Left lung (tissue), 10 donors: ENCODE data around the gene TET3. TPM values are rescaled to one million over a fixed set of nuclear protein-coding genes. Genes with fewer than 3 reads are reported as not detected.

Source experiments
- ATAC-seq: fragments of 200-7000 bp; cut with Tn5 transposase; one replicate; pipeline ENCODE4 v1.9.1; 2020; ENCODE audit warnings: moderate library complexity
- DNase-seq, 4 donors: peaks; one replicate each; pipeline ENCODE4 v3.0.0-alpha.2; 2013 to 2020
- H3K27ac ChIP-seq, 2 donors: fragments of 200-600 bp; sonication (generic) in 1 of 2; one replicate each; pipeline versions ENCODE4 v1.5.0 to v1.8.0; 2020 to 2021
- H3K27me3 ChIP-seq, 2 donors: fragments of 200-600 bp; sonication (generic) in 1 of 2; one replicate each; pipeline versions ENCODE4 v1.5.0 to v1.8.0; 2020 to 2021
- H3K36me3 ChIP-seq, 2 donors: fragments of 200-600 bp; sonication (generic) in 1 of 2; one replicate each; pipeline versions ENCODE4 v1.5.0 to v1.8.0; 2020 to 2021
- H3K4me1 ChIP-seq, 2 donors: fragments of 200-600 bp; one replicate each; pipeline ENCODE4 v1.8.0; 2021
- H3K4me3 ChIP-seq, 2 donors: fragments of 200-600 bp; sonication (generic) in 1 of 2; one replicate each; pipeline versions ENCODE4 v1.5.0 to v1.8.0; 2020 to 2021; ENCODE audit warnings: mild to moderate bottlenecking in 1 of 2
- H3K9me3 ChIP-seq, 2 donors: fragments of 200-600 bp; sonication (generic) in 1 of 2; one replicate each; pipeline versions ENCODE4 v1.5.0 to v1.8.0; 2020 to 2021
- intact Hi-C, 2 donors: fragments of 100-400 bp; cut with DNase I; formaldehyde crosslinking; loops; one replicate each; pipeline versions ENCODE4 v1.11.2 to v1.14.2; 2022
- polyA plus RNA-seq, 6 donors: library from polyadenylated mRNA; unstranded; fragments of 120-200 nt; gene quantifications; one replicate each; pipeline ENCODE4 v1.2.1, GENCODE V29; 2013; ENCODE audit not compliant: insufficient read length in 6 of 6
- total RNA-seq, 2 donors: library from RNA; stranded (reverse); fragmentation: NEBNext Ultra II Directional; extraction: Animal tissue kit (Norgen Biotek cat#: 25700); gene quantifications; one replicate each; pipeline ENCODE4 v1.2.1, GENCODE V29; 2021
- TF ChIP-seq, protein P1 (sequence below), 2 donors: fragments of 200-600 bp; sonication (generic) in 1 of 2; IDR thresholded peaks; one replicate each; pipeline versions ENCODE4 v1.5.0 to v1.8.0; 2021; ENCODE audit warnings: antibody characterized with exemption in 2 of 2
- donor health status: DM: no; HTN: yes; CAD: no.
- donor health status: DM: no; HTN: no; CAD: no.

The TET3 gene
- total and polyA plus RNA-seq, 8 donors: 16.6 to 32.1 (median 19.7) TPM

DNA sequence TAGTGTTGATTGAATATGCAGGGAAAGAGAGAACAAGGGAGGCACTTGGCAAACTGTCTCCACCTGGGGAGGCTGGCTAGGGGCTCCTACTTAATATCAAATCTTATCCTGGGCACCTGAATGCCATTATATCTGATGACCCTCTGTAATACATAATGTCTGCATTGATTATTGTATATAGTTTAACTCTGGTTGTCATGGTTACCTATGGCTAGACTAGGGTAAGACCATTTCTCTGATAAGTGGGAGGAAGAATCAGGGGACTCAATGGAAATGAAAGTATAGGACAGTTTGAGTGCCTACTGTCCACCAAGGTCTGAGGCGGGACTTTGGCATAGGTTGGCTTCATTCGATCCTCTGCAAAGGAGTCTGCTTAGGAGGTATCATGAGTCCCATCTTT is 7.2 kb upstream of the TET3 start:
- Histone ChIP-seq H3K27ac (no peak overlapping the region), H3K36me3 (no peaks in the 10 kb centered on the region), H3K9me3 (no peaks in the 10 kb centered on the region), H3K4me3 (no peak overlapping the region), H3K4me1 (peaks cover 18 to 51% of the 10 kb centered on the region in 2 donors), H3K27me3 (no peaks in the 10 kb centered on the region)
- TF ChIP-seq, protein P1, sequence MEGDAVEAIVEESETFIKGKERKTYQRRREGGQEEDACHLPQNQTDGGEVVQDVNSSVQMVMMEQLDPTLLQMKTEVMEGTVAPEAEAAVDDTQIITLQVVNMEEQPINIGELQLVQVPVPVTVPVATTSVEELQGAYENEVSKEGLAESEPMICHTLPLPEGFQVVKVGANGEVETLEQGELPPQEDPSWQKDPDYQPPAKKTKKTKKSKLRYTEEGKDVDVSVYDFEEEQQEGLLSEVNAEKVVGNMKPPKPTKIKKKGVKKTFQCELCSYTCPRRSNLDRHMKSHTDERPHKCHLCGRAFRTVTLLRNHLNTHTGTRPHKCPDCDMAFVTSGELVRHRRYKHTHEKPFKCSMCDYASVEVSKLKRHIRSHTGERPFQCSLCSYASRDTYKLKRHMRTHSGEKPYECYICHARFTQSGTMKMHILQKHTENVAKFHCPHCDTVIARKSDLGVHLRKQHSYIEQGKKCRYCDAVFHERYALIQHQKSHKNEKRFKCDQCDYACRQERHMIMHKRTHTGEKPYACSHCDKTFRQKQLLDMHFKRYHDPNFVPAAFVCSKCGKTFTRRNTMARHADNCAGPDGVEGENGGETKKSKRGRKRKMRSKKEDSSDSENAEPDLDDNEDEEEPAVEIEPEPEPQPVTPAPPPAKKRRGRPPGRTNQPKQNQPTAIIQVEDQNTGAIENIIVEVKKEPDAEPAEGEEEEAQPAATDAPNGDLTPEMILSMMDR (IDR thresholded peaks at IDR 0.05): no peak
- intact Hi-C loops: no loop called here
- no peak for ATAC-seq
- DNase-seq: no peak

DNA sequence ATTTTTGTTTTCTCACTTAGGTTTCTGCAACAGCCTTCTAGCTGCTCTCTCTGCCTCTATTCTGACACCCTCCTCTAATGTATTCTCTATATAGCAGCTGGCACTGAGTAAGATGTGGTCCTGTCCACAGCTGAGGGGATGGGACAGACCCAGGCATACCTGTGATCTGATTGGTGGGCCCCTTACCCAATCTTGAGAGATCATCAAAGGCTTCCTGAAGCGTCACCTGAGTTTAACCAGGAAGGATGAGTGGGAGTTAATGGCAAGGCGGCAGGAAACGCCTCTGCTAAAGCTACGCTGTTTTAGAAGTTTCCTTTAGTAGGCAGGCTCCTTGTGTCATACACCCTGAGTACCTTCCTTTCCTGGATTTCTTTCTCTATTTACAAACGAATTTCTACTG is 5.7 kb upstream of the TET3 start:
- Histone ChIP-seq H3K9me3 (no peaks in the 10 kb centered on the region), H3K36me3 (no peaks in the 10 kb centered on the region), H3K27ac (peak overlapping the region in 1 of 2 donors; percentile 69), H3K27me3 (no peaks in the 10 kb centered on the region), H3K4me1 (peaks cover 21 to 57% of the 10 kb centered on the region in 2 donors), H3K4me3 (no peak overlapping the region)
- no peak for ATAC-seq
- TF ChIP-seq, protein P1 (IDR thresholded peaks at IDR 0.05): no peak
- intact Hi-C loops: no loop called here
- no peak for DNase-seq

DNA sequence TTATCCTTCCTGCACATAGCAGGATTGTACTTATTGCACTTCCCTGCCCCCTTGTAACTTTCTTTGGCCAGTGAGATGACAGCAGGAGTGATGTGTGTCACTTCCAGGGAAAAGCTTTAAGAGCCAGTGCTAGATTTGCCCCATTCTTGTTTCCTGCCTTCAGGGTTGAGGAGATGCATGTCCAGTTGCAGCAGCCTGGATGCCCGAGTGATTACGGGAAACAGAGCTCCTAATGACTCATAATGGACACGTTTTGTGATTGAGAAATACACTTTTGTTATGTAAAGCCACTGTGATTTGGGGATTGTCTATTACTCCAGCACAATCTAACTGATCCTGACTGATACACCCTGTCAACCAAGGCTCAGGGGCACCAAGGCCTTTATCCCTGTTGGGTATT is 5.0 kb upstream of the TET3 start:
- intact Hi-C loops: loop anchor here in 1 of 2 donors (10.0 kb wide), 1 partner anchor 55 kb away; the partner anchor contains the start of gene DGUOK
- peak; percentile 6 for ATAC-seq

DNA sequence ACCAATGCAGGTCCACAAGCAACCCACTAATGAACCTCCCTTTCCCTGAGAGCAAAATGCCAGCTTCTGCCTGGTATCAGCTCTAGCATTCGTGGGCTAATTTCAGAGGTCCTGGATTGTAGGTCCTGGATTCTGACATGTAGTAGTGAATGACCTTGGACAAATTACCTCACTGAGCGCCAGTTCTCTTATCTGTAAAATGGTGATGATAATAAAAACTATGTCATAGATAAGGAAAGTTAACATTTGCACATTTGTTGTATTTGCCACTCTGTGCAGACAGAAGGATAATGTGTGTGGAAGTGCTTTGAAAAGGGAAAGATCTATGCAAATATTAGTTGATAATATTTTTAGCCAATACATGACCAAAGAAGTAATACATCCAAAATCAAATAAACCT is 4.1 kb upstream of the TET3 start:
- H3K9me3 ChIP-seq: no peaks in the 10 kb centered on the region
- H3K4me3 ChIP-seq: peak overlapping the region in 1 of 2 donors; percentile 38
- DNase-seq (no peak), ATAC-seq (no peak)
- peaks cover 25 to 63% of the 10 kb centered on the region in 2 donors for H3K4me1 ChIP-seq
- H3K27ac ChIP-seq: no peak overlapping the region
- intact Hi-C loops: loop anchor here in 1 of 2 donors (10.0 kb wide), 1 partner anchor 56 kb away; the partner anchor contains the start of gene DGUOK
- TF ChIP-seq, protein P1 (IDR thresholded peaks at IDR 0.05): no peak
- no peaks in the 10 kb centered on the region for H3K27me3 ChIP-seq
- no peaks in the 10 kb centered on the region for H3K36me3 ChIP-seq

More for the DNA sequence above, 5.0 kb upstream of the TET3 start:
- Histone ChIP-seq H3K4me1 (peaks cover 25 to 62% of the 10 kb centered on the region in 2 donors), H3K4me3 (no peak overlapping the region), H3K36me3 (no peaks in the 10 kb centered on the region), H3K27me3 (no peaks in the 10 kb centered on the region), H3K9me3 (no peaks in the 10 kb centered on the region), H3K27ac (peak overlapping the region in 1 of 2 donors; percentile 69)
- no peak for DNase-seq
- TF ChIP-seq, protein P1 (IDR thresholded peaks at IDR 0.05): no peak

DNA sequence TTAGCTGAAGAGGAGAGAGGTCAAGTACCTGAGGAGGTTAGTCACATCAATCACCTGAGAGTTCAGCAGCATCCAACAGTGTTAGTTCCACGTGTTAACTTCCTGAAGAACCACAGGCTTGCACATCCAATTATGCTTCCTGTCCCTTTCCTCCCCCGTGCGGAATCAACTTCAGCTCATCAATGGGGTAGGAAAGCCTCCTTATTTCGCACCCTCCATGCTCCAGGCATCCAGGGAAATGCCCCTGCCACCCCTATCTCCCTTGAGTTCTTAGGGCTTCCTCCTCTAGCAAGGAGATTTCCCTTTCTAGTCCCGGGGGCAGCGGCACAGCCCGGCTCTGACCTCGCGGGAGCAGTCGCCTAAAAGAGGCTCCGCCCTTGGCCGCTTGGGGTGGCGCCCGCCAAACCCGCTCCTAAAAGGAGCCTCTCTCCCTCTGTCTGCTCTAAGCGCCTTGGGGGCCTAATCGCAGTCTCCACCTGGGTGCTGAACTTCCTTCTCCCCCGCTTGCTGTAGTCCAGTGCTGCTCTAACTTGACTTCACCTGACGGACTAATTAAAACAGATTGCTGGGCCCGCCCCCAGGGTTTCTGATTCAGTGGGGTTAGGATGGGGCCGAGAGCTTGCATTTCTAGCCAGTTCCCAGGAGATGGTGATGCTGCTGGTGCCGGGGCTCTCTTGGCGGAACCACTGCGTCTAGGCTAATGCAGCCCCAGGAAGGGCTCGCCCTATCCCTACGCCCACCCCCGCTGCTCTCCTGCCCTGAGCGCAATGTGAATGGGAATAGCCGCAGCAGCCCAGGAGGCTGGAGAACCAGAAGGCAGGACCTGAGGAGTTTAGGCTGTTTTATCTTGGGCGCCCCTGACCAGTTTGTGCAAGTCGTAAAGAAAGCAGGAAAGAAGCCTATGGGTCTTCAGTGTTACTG is 3.4 kb upstream of the TET3 start:
- intact Hi-C loops: loop anchor here in 1 of 2 donors (10.0 kb wide), 1 partner anchor 57 kb away; the partner anchor contains the start of gene DGUOK
- Histone ChIP-seq H3K27ac (peak overlapping the region; percentile 13 to 58), H3K4me1 (peaks cover 25 to 70% of the 10 kb centered on the region in 2 donors), H3K4me3 (peak overlapping the region; percentile 16 to 38), H3K9me3 (no peaks in the 10 kb centered on the region), H3K36me3 (peaks cover 0 to 5% of the 10 kb centered on the region in 2 donors), H3K27me3 (no peaks in the 10 kb centered on the region)
- DNase-seq: peak in 2 of 4 donors; percentile 63 to 92
- ATAC-seq: peak; percentile 14
- TF ChIP-seq, protein P1 (IDR thresholded peaks at IDR 0.05): no peak
